Pancreas (tissue), 10 donors: ENCODE measurements around the gene MRPL48. TPM values are rescaled to one million over a fixed set of nuclear protein-coding genes. Genes with fewer than 3 reads are reported as not detected.
A peak's percentile ranks its signal among the peaks of the same experiment; 100 is the strongest.
"Not testable (repeated sequence)": the region's sequence is repeated elsewhere in the genome, so short reads cannot be mapped to it uniquely, and the experiment has no call there.

Experiments
- ATAC-seq, 4 donors: fragments of 200-7000 bp; cut with Tn5 transposase; one replicate each; pipeline versions ENCODE4 v1.8.0 to v1.9.1; 2020; ENCODE audit warnings: mild to moderate bottlenecking in 4 of 4, moderate library complexity in 4 of 4
- DNase-seq, 6 donors: peaks; one replicate each; pipeline ENCODE4 v3.0.0-alpha.2; 2020
- FAIRE-seq: peaks from 2 replicates; lab custom pipeline; 2012; peaks lifted over from hg19 to GRCh38; lab: Jason Lieb, UNC
- H3K27ac ChIP-seq, 4 donors: fragments of 200-600 bp; sonication (generic); 1 replicate in 3 of 4; 2 replicates in 1 of 4; pipeline versions ENCODE4 v1.5.0 to v1.8.0; 2020
- H3K27me3 ChIP-seq, 4 donors: fragments of 200-600 bp; one replicate each; pipeline ENCODE4 v1.8.0; 2021
- H3K36me3 ChIP-seq, 3 donors: fragments of 200-600 bp; sonication (generic) in 1 of 3; one replicate each; pipeline versions ENCODE4 v1.5.0 to v1.8.0; 2020 to 2021
- H3K4me1 ChIP-seq, 3 donors: fragments of 200-600 bp; one replicate each; pipeline ENCODE4 v1.8.0; 2021
- H3K4me3 ChIP-seq, 4 donors: fragments of 200-600 bp; sonication (generic) in 2 of 4; one replicate each; pipeline versions ENCODE4 v1.5.0 to v1.8.0; 2020 to 2021
- H3K9me3 ChIP-seq, 4 donors: fragments of 200-600 bp; one replicate each; pipeline ENCODE4 v1.8.0; 2021
- CTCF ChIP-seq, 4 donors: fragments of 200-600 bp; sonication (generic) in 3 of 4; IDR thresholded peaks; one replicate each; pipeline versions ENCODE4 v1.5.0 to v1.8.0; 2021; ENCODE audit warnings: antibody characterized with exemption in 4 of 4
- WGBS, 2 donors: extraction: QIAGEN DNeasy Blood & Tissue Kit; methylation state at CpG; one replicate each; pipeline ENCODE4 v1.1.7; 2013; 5-methylcytosine and 5-hydroxymethylcytosine counted together
- intact Hi-C, 3 donors: fragments of 100-400 bp; cut with DNase I; formaldehyde crosslinking; loops; one replicate each; pipeline versions ENCODE4 v1.11.1 to v1.14.2; 2022
- polyA plus RNA-seq, 2 donors: library from polyadenylated mRNA; stranded (reverse); fragments of 200-250 nt; gene quantifications; one replicate each; pipeline ENCODE4 v1.2.3, GENCODE V29; 2013
- total RNA-seq, 6 donors: library from RNA; stranded (reverse); fragmentation: NEBNext Ultra II Directional in 4 of 6; extraction: Animal tissue kit (Norgen Biotek cat#: 25700) in 4 of 6; gene quantifications; one replicate each; pipeline versions ENCODE4 v1.2.1 to v1.2.4, GENCODE V29; 2021 to 2023
- donor health status: healthy with polysubstance abuse.
- donor health status: DM: no; HTN: no; CAD: no; lungs with moderate emphysema.
- donor health status: DM: no; HTN: no; CAD: no.
- donor health status: control.
- donor health status: control.
- donor health status: Bipolar disorder and iron deficiency.
- donor health status: DM: yes; HTN: yes; CAD: no.
- donor health status: DM: no; HTN: no; CAD: no.
- donor health status: DM: no; HTN: no; CAD: no.
- donor health status: DM: yes; HTN: yes; CAD: no.

MRPL48 gene
- total and polyA plus RNA-seq, 8 donors = 11.8 to 22.5 (median 17.5) TPM

GRCh38 chr11:73783483-73784020, 4.1 kb upstream of the MRPL48 start:
- H3K27me3 ChIP-seq = no peaks in the 10 kb centered on the region
- intact Hi-C loops = no loop called here
- ATAC-seq (no peak), FAIRE-seq (no peak), DNase-seq (no peak)
- H3K9me3 ChIP-seq = no peaks in the 10 kb centered on the region
- H3K36me3 ChIP-seq = no peaks in the 10 kb centered on the region
- H3K4me3 ChIP-seq = no peak overlapping the region
- TF ChIP-seq CTCF (IDR thresholded peaks at IDR 0.05) = no peak
- H3K4me1 ChIP-seq = peaks cover 0 to 3% (median under 1%) of the 10 kb centered on the region in 3 donors
- 85 to 93% methylated on average over 5 of the region's 5 CpGs for WGBS, 2 donors
- no peak overlapping the region for H3K27ac ChIP-seq

DNA sequence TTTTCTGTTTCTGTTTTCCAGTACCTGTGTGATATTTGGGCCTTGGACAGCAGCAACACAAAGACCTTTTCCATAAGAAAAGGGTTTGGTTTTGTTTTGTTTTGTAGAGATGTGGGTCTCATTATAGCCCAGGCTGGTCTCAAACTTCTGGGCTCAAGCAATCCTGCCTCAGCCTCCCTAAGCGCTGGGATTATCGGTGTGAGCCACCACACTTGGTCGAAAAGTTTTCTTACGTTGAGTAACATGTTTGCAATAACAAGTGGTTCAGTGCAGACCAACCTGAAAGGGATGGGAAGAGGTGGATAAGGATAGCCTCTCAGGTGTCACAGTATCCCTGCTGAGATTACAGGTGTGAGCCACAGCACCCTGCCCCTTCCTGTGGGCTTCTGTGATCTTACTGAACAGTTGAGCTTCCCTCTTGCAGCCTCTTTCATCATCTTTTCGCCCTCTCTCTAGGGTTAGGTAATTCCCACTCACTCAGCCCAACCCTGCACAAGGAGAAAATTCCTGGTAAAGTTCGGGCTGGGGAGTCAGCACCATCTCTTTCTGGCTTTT, 3.5 kb upstream of the MRPL48 start:
- 86 to 93% methylated on average over 6 of the region's 6 CpGs for WGBS, 2 donors
- FAIRE-seq = no peak
- H3K4me3 ChIP-seq = no peak overlapping the region
- intact Hi-C loops = no loop called here
- H3K36me3 ChIP-seq = no peaks in the 10 kb centered on the region
- H3K27me3 ChIP-seq = no peaks in the 10 kb centered on the region
- H3K27ac ChIP-seq = no peak overlapping the region
- no peak for TF ChIP-seq CTCF (IDR thresholded peaks at IDR 0.05)
- no peak for DNase-seq
- H3K9me3 ChIP-seq = no peaks in the 10 kb centered on the region
- H3K4me1 ChIP-seq = peaks cover 3 to 5% (median 3%) of the 10 kb centered on the region in 3 donors
- no peak for ATAC-seq

- ATAC-seq (no peak), DNase-seq (no peak), FAIRE-seq (no peak)
- Histone ChIP-seq H3K27me3 (no peaks in the 10 kb centered on the region), H3K4me3 (no peak overlapping the region), H3K9me3 (no peaks in the 10 kb centered on the region), H3K36me3 (no peaks in the 10 kb centered on the region), H3K27ac (no peak overlapping the region), H3K4me1 (peaks cover 3 to 7% (median 5%) of the 10 kb centered on the region in 3 donors)
- TF ChIP-seq CTCF (IDR thresholded peaks at IDR 0.05) = no peak
- intact Hi-C loops = no loop called here
- WGBS, 2 donors = 91 to 95% methylated on average over 1 of the region's 1 CpG
Observed at GRCh38 chr11:73784734-73785133, 2.9 kb upstream of the MRPL48 start.

DNA sequence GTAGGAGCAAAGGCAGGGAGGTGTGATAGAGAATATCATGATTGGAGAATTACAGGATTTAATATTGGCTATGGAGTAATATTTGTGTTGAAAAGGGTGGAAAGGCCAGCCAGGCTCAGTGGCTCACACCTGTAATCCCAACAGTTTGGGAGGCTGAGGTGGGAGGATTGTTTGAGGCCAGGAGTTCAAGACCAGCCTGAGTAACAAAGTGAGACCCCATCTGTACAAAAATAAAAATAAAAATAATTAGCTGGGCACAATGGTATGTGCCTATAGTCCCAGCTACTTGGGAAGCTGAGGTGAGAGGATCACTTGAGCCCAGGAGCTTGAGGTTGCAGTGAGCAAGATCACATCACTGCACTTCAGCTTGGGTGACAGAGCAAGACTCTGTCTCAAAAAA, 2.2 kb upstream of the MRPL48 start:
- H3K36me3 ChIP-seq, DNase-seq, H3K9me3 ChIP-seq, H3K27ac ChIP-seq, ATAC-seq, intact Hi-C loops, H3K27me3 ChIP-seq, H3K4me3 ChIP-seq, FAIRE-seq, H3K4me1 ChIP-seq: not testable (repeated sequence)

GRCh38 chr11:73787051-73787642, 527 bp upstream of the MRPL48 start:
- FAIRE-seq (no peak), ATAC-seq (peak in 3 of 4 donors; percentile 1 to 2 (median 2)), DNase-seq (no peak)
- Histone ChIP-seq H3K27ac (peak overlapping the region; percentile 28 to 89 (median 81)), H3K36me3 (no peaks in the 10 kb centered on the region), H3K4me3 (peak overlapping the region; percentile 40 to 56 (median 48)), H3K9me3 (no peaks in the 10 kb centered on the region), H3K27me3 (no peaks in the 10 kb centered on the region), H3K4me1 (peaks cover 3 to 7% (median 5%) of the 10 kb centered on the region in 3 donors)
- WGBS, 2 donors = 19 to 20% methylated on average over 17 of the region's 17 CpGs
- no peak for TF ChIP-seq CTCF (IDR thresholded peaks at IDR 0.05)
- intact Hi-C loops = no loop called here
